Nephron progenitor cell (in vitro differentiated cells): ENCODE measurements around the gene DNAAF8.
A peak's percentile ranks its signal among the peaks of the same experiment; 100 is the strongest.

Experiments used
- DNase-seq: peaks from one replicate; pipeline ENCODE4 v3.0.0; 2021
- H3K27ac Mint-ChIP-seq: 2 replicates; pipeline ENCODE4 v1.8.0; 2021; ENCODE audit warnings: mild to moderate bottlenecking, moderate library complexity, mixed read lengths
- H3K27me3 Mint-ChIP-seq: 2 replicates; pipeline ENCODE4 v1.8.0; 2021; ENCODE audit warnings: mild to moderate bottlenecking, low read depth, mixed read lengths; ENCODE audit not compliant: poor library complexity
- H3K36me3 Mint-ChIP-seq: 2 replicates; pipeline ENCODE4 v1.8.0; 2021; ENCODE audit warnings: low read depth, mixed read lengths
- H3K4me1 Mint-ChIP-seq: 2 replicates; pipeline ENCODE4 v1.8.0; 2021; ENCODE audit warnings: mixed read lengths
- H3K4me3 Mint-ChIP-seq: 2 replicates; pipeline ENCODE4 v1.8.0; 2021; ENCODE audit warnings: mild to moderate bottlenecking, moderate library complexity, mixed read lengths
- H3K9me3 Mint-ChIP-seq: 2 replicates; pipeline ENCODE4 v1.8.0; 2021; ENCODE audit warnings: mild to moderate bottlenecking, moderate library complexity, mixed read lengths
- CTCF ChIP-seq: fragments of 200-600 bp; sonication (generic); IDR thresholded peaks from 2 replicates; pipeline ENCODE4 v1.5.0; 2021; ENCODE audit warnings: antibody characterized with exemption

The DNAAF8 gene

GRCh38 chr16:4788910-4789309, 54.6 kb downstream of the DNAAF8 start:
- Mint-ChIP-seq H3K9me3 (no peaks in the 10 kb centered on the region), H3K4me3 (no peak overlapping the region), H3K4me1 (peaks cover 18% of the 10 kb centered on the region), H3K27ac (peak overlapping the region; percentile 70), H3K27me3 (peaks cover 2% of the 10 kb centered on the region), H3K36me3 (no peaks in the 10 kb centered on the region)
- DNase-seq: no peak
- no peak for TF ChIP-seq CTCF

GRCh38 chr16:4790261-4790660, 55.9 kb downstream of the DNAAF8 start:
- Mint-ChIP-seq H3K4me3 (no peak overlapping the region), H3K36me3 (no peaks in the 10 kb centered on the region), H3K27ac (no peak overlapping the region), H3K27me3 (peaks cover 6% of the 10 kb centered on the region), H3K4me1 (peaks cover 18% of the 10 kb centered on the region), H3K9me3 (no peaks in the 10 kb centered on the region)
- no peak for DNase-seq
- no peak for TF ChIP-seq CTCF

GRCh38 chr16:4790871-4791270, 56.5 kb downstream of the DNAAF8 start:
- H3K36me3 Mint-ChIP-seq: no peaks in the 10 kb centered on the region
- peaks cover 18% of the 10 kb centered on the region for H3K4me1 Mint-ChIP-seq
- H3K27me3 Mint-ChIP-seq: peaks cover 6% of the 10 kb centered on the region
- peak overlapping the region; percentile 57 for H3K27ac Mint-ChIP-seq
- no peaks in the 10 kb centered on the region for H3K9me3 Mint-ChIP-seq
- H3K4me3 Mint-ChIP-seq: no peak overlapping the region
- no peak for DNase-seq
- TF ChIP-seq CTCF: no peak

GRCh38 chr16:4792951-4793513, 58.7 kb downstream of the DNAAF8 start:
- no peak for DNase-seq
- peaks cover 8% of the 10 kb centered on the region for H3K27me3 Mint-ChIP-seq
- H3K4me3 Mint-ChIP-seq: no peak overlapping the region
- no peak for TF ChIP-seq CTCF
- no peaks in the 10 kb centered on the region for H3K9me3 Mint-ChIP-seq
- peaks cover 14% of the 10 kb centered on the region for H3K4me1 Mint-ChIP-seq
- H3K27ac Mint-ChIP-seq: no peak overlapping the region
- H3K36me3 Mint-ChIP-seq: no peaks in the 10 kb centered on the region

- Mint-ChIP-seq H3K36me3 (no peaks in the 10 kb centered on the region), H3K9me3 (no peaks in the 10 kb centered on the region), H3K27me3 (peaks cover 11% of the 10 kb centered on the region), H3K4me3 (no peak within 1 kb of the TSS), H3K4me1 (peaks cover 2% of the 10 kb centered on the region), H3K27ac (no peak within 1 kb of the TSS)
- no peak for TF ChIP-seq CTCF
- DNase-seq: no peak
These were observed 61.0 kb downstream of the DNAAF8 start, which contains the start of gene SMIM22 for GRCh38 chr16:4795181-4795827. TSS of gene SMIM22 (plus strand) at chr16:4795369. CDS start at chr16:4795735, 366 bp downstream.
